Stimulated activated naive B cell treated with anti-CD40 and anti-IgM and Interleukin-4, amounts not matched to agents 10 μg/mL and 1 μg/mL and 100 μg/mL, for 72 hours (primary cell): Measurements from ENCODE around the gene CTIF.

Experiments
- ATAC-seq, 2 donors: fragments of 150-1000 bp; cut with Tn5 transposase; replicated peaks; 2 replicates each; pipeline ENCODE4 v1.10.0; 2021; ENCODE audit warnings: moderate library complexity in 1 of 2
- DNase-seq: peaks from one replicate; pipeline ENCODE4 v3.0.0; 2021
- H3K27ac Mint-ChIP-seq: one replicate; pipeline ENCODE4 v1.8.0; 2022; ENCODE audit warnings: mild to moderate bottlenecking, mixed read lengths
- H3K27me3 Mint-ChIP-seq, 2 donors: one replicate each; pipeline ENCODE4 v1.8.0; 2022; ENCODE audit warnings: mixed read lengths in 2 of 2
- H3K36me3 Mint-ChIP-seq, 2 donors: one replicate each; pipeline ENCODE4 v1.8.0; 2022; ENCODE audit warnings: mixed read lengths in 2 of 2, mild to moderate bottlenecking in 1 of 2
- H3K4me1 Mint-ChIP-seq, 2 donors: one replicate each; pipeline ENCODE4 v1.8.0; 2022; ENCODE audit warnings: mixed read lengths in 2 of 2, mild to moderate bottlenecking in 1 of 2
- H3K4me3 Mint-ChIP-seq, 2 donors: one replicate each; pipeline ENCODE4 v1.8.0; 2022; ENCODE audit warnings: mild to moderate bottlenecking in 2 of 2, mixed read lengths in 2 of 2, moderate library complexity in 1 of 2
- H3K9me3 Mint-ChIP-seq, 2 donors: one replicate each; pipeline ENCODE4 v1.8.0; 2022; ENCODE audit warnings: mixed read lengths in 2 of 2, mild to moderate bottlenecking in 1 of 2

Gene CTIF

DNA sequence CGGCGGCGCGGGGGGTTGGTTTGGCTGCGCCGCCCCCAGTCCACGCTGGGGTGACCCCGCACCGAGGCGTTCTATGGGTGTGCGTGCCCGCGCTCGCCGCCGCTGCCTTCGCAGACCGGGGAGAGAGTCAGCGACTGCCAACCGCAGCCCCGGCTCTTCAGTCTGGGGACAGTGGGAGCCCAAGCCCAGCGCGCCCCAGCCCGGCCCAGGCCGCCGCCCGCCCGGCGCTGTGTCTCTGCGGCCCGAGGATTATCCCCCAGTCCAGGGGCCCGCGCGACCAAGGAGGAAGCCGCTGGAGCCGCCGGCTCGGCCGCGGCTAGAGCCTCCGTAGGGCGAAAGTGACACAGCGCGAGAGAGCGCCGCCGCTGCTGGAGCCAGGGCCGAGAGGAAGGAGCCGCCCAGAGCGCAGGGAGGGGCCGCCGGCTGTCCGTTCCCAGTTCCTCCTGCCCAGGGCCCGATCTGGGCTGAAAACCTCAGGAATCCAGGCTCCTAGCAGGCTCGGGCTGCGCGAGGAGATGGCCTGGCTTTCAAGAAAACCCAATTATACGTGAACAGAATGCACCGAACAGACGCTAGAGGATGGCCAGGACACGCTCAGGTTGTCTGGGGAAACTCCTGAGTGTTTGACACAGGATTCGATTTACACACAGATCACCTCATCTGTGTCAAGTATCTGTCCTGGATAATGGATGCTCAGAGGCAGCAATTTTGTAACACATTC is 2.4 kb downstream of the CTIF start:
- H3K27me3 Mint-ChIP-seq, result peaks cover 4 to 11% of the 10 kb centered on the region in 2 donors
- ATAC-seq, result peak; percentile 47 to 51
- H3K36me3 Mint-ChIP-seq, result no peaks in the 10 kb centered on the region
- H3K4me1 Mint-ChIP-seq, result peaks cover 5 to 29% of the 10 kb centered on the region in 2 donors
- H3K4me3 Mint-ChIP-seq, result peak overlapping the region; percentile 91 to 96
- peak; percentile 16 for DNase-seq
- no peak overlapping the region for H3K27ac Mint-ChIP-seq
- H3K9me3 Mint-ChIP-seq, result no peaks in the 10 kb centered on the region

DNA sequence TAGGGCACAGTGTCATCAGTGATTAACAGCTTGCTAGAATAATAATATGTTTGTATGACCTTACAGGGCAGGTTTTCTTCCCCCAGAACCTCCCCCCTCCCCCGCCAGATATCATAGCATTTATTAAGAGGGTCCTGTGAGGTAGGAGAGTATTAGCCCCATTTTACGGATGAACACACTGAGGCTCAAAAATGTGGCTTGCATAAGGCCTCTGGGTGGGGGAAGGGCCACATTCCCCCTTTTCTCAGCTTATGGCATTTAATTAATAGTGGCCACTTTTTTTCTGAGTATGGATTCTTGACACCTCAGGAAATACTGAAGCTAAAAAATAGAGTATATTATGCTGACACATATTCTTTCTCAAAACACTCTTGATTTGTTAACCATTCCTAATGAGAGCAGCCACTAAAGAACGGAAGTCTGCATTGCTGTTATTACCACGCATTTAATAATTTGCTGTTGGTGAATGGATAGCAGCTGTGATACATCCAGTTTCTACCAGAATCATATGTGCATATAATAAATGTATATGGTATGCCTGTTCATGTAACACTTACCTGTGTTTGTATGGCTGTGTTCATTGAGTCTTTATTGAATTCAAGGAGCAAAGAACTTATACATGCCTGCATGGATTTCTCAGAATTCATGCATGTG is 3.0 kb downstream of the CTIF start:
- peaks cover 5 to 29% of the 10 kb centered on the region in 2 donors for H3K4me1 Mint-ChIP-seq
- H3K27me3 Mint-ChIP-seq, result peaks cover 4 to 11% of the 10 kb centered on the region in 2 donors
- H3K9me3 Mint-ChIP-seq, result no peaks in the 10 kb centered on the region
- H3K36me3 Mint-ChIP-seq, result no peaks in the 10 kb centered on the region
- ATAC-seq (no peak), DNase-seq (no peak)
- H3K4me3 Mint-ChIP-seq, result peak overlapping the region in 1 of 2 donors; percentile 96
- no peak overlapping the region for H3K27ac Mint-ChIP-seq

DNA sequence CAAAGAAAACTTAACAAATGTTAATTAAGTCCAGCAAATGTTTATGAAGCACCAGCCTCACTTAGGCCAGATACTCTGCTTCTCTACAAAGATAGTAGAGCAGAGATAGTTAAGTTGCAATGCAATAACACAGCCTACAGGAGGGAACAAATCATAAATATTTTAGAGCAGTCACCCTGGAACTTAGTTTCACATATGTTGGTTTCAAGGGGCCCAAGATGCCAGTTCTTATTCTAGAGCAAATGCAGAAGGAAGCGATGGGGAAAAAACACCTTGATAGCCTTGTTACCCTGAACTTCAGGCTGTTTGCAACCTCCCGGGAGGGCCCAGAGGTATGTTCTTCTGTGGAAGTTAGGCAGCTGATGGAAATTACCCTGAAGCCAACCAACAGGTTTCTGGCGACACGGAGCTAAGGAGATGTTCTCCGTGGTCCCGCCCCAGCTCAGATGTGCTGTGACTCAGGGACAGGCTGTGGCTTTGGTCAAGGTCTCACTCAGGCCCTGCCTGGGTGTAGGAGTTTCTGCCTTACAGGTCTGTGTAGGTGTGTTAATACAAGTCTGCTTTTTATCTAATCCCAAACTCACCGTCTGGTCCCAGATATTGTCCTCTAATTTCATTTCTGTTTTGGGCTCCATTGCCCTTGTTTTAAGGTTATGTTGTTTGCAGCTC is 3.8 kb downstream of the CTIF start:
- H3K4me1 Mint-ChIP-seq, result peaks cover 5 to 29% of the 10 kb centered on the region in 2 donors

DNA sequence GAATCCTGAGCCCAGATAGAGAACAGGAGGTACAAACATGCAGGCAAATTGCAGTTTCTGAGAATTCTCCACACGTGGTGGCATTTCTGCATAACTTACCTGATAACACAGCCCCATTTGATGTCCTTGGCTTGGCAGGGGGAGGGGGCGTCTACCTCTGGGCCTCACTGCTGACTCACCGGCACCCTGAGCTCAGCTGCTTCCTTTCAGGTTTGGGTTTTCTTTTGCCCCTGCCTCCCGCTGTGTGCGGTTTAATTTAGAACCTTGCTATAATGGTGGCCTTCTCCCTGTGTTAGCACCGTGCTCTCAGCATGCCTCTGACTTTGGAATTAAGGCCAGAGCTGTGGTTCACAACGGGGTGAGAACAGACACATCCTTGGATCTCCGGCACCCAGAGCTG is 4.4 kb downstream of the CTIF start:
- no peaks in the 10 kb centered on the region for H3K36me3 Mint-ChIP-seq
- ATAC-seq (no peak), DNase-seq (no peak)
- H3K27me3 Mint-ChIP-seq, result peaks cover 4 to 11% of the 10 kb centered on the region in 2 donors
- no peaks in the 10 kb centered on the region for H3K9me3 Mint-ChIP-seq
- no peak overlapping the region for H3K4me3 Mint-ChIP-seq
- H3K27ac Mint-ChIP-seq, result no peak overlapping the region
- peaks cover 5 to 29% of the 10 kb centered on the region in 2 donors for H3K4me1 Mint-ChIP-seq

More for the DNA sequence above, 3.8 kb downstream of the CTIF start:
- no peak for ATAC-seq
- Mint-ChIP-seq H3K36me3 (no peaks in the 10 kb centered on the region), H3K9me3 (no peaks in the 10 kb centered on the region), H3K4me3 (no peak overlapping the region), H3K27ac (no peak overlapping the region), H3K27me3 (peaks cover 4 to 11% of the 10 kb centered on the region in 2 donors)
- DNase-seq, result no peak

DNA sequence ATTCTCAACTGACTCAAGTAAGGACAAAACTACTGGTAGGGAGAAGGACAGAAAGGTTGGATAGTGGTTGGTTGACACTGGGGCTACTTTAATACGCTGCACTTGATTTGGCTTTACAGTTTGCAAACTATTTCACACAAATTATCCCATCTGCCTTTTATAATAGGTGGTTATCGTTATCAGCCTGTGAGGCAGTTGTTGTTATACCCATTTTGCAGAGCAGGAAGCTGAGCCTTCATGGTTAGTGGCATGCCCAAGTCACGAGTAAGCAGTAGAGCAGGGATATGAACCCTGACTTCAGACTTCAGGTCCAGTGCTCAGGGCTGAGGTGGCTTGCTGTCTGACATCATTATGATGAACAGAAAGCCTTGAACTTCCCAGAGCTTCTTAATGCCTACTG is 5.3 kb downstream of the CTIF start:
- no peak for ATAC-seq
- peaks cover 4 to 11% of the 10 kb centered on the region in 2 donors for H3K27me3 Mint-ChIP-seq
- no peak for DNase-seq
- H3K9me3 Mint-ChIP-seq, result no peaks in the 10 kb centered on the region
- peaks cover 10 to 29% of the 10 kb centered on the region in 2 donors for H3K4me1 Mint-ChIP-seq
- no peak overlapping the region for H3K4me3 Mint-ChIP-seq
- H3K36me3 Mint-ChIP-seq, result no peaks in the 10 kb centered on the region
- H3K27ac Mint-ChIP-seq, result no peak overlapping the region

DNA sequence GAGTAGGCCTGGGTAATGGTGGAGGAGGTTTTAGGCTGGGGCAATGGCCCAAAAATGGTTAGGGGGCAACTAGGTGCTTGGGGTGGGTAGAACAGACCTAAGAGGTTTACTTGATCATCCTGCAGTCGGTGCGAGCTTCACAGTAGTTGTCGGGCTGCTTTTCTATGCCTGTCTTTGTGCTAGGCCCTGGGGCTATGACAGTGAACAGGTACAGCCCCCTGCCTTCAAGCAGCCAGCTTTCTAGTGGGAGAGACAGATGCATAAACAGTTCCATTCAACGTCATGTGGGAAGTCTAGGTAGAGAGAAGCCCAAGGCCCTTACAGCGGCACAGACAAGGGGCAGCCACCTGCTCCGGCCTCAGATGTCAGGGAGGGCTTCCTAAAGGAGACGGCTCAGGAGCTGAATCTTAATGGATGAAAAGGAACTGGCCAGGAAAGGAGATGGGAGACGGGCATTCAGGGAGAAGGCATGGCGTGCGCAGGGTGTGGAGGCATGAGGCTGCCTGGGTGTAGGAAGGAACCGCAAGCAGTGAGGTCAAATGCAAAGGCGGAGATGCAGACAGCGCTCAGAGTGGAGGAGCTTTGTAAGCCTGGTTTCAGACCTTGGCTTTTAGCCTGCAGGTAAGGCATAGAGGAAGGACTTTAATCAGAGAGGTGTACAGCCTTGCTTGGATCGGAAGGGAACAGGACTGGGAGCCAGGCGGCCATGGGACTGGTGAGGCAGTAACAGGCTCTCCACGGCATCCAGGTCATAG is 6.0 kb downstream of the CTIF start:
- peaks cover 15 to 31% of the 10 kb centered on the region in 2 donors for H3K4me1 Mint-ChIP-seq
- no peak for DNase-seq
- no peak overlapping the region for H3K4me3 Mint-ChIP-seq
- no peak overlapping the region for H3K27ac Mint-ChIP-seq
- no peak for ATAC-seq
- no peaks in the 10 kb centered on the region for H3K36me3 Mint-ChIP-seq
- peaks cover 4 to 11% of the 10 kb centered on the region in 2 donors for H3K27me3 Mint-ChIP-seq
- no peaks in the 10 kb centered on the region for H3K9me3 Mint-ChIP-seq

DNA sequence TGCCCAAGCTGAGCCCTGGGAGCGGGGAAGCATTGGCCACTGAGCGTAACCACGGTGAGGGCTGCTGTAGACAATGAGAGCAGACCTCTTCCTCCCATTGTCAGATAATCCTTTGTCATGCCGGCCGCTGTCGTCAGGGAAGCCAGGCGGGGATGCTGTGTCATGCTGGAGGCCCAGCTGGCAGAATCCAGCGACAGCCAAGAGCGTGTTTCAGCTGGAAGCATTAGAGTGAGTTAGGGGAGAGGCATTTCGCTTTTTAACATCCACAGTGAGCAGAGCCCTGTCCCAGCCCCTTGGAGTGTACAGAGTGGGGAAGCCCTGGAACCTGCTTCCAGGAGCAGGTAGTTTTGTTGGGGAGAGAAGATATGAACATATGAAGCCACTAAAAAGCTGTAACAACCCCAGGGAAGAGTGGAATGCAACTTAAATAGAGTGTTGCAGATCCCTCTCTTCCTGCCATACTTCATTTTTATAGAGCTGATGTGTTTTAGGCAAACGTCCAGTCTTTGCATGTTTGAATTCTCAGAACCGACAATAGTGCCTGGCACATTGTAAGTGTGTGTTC is 7.0 kb downstream of the CTIF start:
- ATAC-seq, result no peak
- Mint-ChIP-seq H3K9me3 (no peaks in the 10 kb centered on the region), H3K27ac (no peak overlapping the region), H3K36me3 (no peaks in the 10 kb centered on the region), H3K4me1 (peaks cover 13 to 24% of the 10 kb centered on the region in 2 donors), H3K4me3 (no peak overlapping the region), H3K27me3 (peaks cover 4 to 7% of the 10 kb centered on the region in 2 donors)
- DNase-seq, result no peak

DNA sequence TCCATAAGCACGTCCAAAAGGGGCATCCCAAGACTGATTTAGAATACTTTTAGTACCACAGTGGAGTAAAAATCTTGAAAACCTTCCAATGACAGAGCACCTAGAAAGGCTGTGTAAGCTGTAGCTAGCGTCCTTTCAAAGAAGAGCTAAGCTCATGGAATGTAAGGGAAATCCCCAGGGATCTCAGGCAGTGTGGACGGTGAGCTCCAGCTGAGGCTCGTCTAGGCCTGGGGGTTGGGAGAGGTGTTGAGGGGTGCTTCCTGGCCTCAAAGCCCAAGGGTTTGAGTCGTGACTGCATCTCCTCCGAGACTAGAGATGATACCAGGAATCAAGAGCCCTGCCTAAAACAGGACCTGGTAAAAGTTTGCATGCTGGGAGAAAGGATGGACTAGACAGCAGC is 7.6 kb downstream of the CTIF start:
- DNase-seq (no peak), ATAC-seq (no peak)
- H3K27me3 Mint-ChIP-seq, result peaks cover 4 to 7% of the 10 kb centered on the region in 2 donors
- no peak overlapping the region for H3K27ac Mint-ChIP-seq
- H3K4me3 Mint-ChIP-seq, result no peak overlapping the region
- H3K9me3 Mint-ChIP-seq, result no peaks in the 10 kb centered on the region
- H3K4me1 Mint-ChIP-seq, result peaks cover 13 to 20% of the 10 kb centered on the region in 2 donors
- H3K36me3 Mint-ChIP-seq, result no peaks in the 10 kb centered on the region

DNA sequence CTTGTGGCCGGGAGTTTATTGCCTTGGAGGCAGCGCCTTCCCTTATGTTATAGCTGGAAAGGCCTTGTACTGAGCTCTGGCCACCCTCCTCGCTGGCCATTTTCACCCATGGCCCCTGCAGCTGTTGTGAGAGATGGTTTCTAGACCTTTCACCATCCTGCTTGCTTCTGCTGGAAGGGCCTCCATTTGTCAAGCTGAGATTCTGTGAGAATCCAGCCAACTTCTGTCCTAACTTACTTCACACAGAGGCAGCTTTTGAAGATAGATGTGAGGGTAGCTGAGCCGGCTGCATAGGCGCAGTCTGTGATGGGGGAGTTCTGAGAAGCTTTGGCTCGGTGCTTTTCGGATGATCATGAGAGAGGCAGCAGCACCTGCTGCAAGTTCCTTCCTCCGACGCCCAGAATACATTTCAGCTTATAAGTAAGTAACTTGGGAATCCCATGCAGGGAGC is 8.7 kb downstream of the CTIF start:
- ATAC-seq, result no peak
- Mint-ChIP-seq H3K4me3 (no peak overlapping the region), H3K9me3 (no peaks in the 10 kb centered on the region), H3K27ac (no peak overlapping the region), H3K36me3 (no peaks in the 10 kb centered on the region), H3K4me1 (peaks cover 13 to 19% of the 10 kb centered on the region in 2 donors), H3K27me3 (peaks cover 4 to 7% of the 10 kb centered on the region in 2 donors)
- no peak for DNase-seq

DNA sequence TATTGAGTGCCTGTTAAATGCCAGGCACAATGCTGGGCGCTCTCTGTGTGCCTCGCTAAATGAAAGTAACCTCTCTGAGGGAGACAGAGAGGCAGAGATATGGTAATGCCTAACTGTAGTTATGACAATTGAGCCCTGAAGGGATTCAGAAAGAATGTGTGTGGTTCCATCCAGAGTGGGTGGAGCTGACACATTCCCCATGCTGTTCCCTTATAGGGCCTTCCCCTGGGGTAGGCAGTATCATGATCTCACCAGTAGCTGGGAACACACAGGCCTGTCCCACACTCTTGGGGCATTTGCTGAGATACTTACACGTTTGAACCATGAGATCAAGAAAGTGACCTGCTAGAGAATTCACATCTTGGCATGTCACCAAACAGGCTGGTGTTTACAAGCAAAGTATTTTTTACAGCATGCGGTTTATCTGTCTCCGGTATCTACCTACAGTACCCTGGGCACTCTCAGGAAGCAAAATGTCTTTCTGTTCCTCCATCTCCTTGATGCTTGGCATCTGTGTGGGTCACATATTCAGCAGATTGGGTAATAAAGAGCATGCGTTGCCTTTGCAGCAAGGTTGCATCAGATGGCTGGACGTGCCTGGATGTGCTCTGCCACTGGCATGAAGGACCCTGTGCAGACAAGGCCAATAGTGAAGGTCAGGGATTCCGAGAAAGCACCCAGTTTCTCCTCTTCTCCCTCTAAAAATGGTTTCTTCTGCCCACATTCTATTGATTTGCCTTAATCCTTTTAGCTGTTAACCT is 9.4 kb downstream of the CTIF start:
- ATAC-seq (no peak), DNase-seq (no peak)
- H3K4me3 Mint-ChIP-seq, result no peak overlapping the region
- no peaks in the 10 kb centered on the region for H3K9me3 Mint-ChIP-seq
- peaks cover 4 to 7% of the 10 kb centered on the region in 2 donors for H3K27me3 Mint-ChIP-seq
- H3K36me3 Mint-ChIP-seq, result no peaks in the 10 kb centered on the region
- H3K4me1 Mint-ChIP-seq, result peaks cover 10 to 14% of the 10 kb centered on the region in 2 donors
- H3K27ac Mint-ChIP-seq, result no peak overlapping the region

DNA sequence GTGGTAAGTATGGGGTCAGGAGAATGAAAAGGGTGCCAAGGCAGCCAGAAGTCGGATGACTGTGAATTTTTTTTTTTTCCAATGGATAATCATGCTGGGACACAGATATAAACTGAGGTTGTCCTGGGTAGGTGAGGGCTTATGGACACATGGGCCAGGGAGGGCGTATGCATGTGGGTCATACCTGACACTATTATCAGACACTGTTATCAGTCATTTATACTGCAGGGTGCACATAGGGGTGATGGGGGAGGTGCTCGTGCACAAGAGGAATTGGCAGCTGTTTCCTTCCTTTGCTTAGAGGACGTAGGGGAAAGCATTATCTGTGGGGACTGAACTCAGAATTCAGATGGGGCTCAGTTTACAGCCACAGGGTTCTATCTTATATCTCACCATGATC is 10.1 kb downstream of the CTIF start:
- peaks cover 10 to 14% of the 10 kb centered on the region in 2 donors for H3K4me1 Mint-ChIP-seq
- no peak overlapping the region for H3K4me3 Mint-ChIP-seq
- no peaks in the 10 kb centered on the region for H3K9me3 Mint-ChIP-seq
- no peak overlapping the region for H3K27ac Mint-ChIP-seq
- ATAC-seq (no peak), DNase-seq (no peak)
- no peaks in the 10 kb centered on the region for H3K36me3 Mint-ChIP-seq
- H3K27me3 Mint-ChIP-seq, result peaks cover 4 to 7% of the 10 kb centered on the region in 2 donors

DNA sequence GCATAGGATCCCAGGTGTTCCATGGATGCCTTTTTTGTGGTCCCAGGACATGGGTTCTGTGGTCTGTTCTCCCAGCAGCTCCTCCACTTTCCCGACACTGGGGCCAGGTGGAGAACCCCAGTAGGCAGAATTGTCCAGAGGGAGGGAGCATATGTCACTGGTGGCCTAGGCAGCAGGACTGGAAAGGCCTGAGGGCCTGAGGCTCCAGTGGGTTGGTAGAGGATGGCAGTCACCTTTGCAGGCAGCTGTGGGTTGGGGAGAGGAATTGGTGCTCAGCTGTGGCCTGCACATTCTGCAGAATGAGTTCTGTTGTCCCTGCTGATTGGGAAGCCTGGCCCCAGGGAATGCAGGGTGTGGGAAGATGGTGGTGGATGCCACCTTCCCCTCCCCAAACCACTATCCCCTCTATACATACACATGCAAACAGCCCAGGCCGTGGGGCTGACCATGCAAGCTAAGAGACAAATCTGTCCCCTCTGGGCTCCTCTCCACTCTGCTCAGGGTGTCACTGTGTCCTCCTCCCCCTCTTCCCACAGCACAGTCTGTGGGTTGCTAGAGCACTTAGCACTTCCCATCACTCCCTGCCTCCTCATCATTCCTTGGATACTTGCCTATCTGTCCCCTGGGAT is 11.4 kb downstream of the CTIF start:
- no peak overlapping the region for H3K4me3 Mint-ChIP-seq

DNA sequence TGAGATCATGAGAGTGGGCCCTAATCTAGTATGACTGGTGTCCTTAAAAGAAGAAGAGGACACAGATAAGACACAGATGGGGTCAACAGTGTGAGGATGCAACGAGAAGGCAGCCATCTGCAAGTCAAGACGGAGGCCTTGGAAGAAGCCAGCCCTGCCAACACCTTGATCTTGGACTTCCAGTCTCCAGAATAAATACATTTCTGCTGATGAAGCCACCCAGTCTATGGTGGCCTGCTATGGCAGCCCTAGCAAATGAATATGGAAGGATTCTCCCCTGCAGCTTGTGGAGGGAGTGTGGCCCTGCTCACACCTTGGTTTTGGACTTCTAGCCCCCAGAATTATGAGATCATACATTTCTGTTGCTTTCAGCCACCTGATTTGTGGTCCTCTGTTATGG is 12.3 kb downstream of the CTIF start:
- DNase-seq (no peak), ATAC-seq (no peak)
- H3K27me3 Mint-ChIP-seq, result no peaks in the 10 kb centered on the region
- no peak overlapping the region for H3K27ac Mint-ChIP-seq
- H3K4me1 Mint-ChIP-seq, result peaks cover 10 to 14% of the 10 kb centered on the region in 2 donors
- H3K9me3 Mint-ChIP-seq, result no peaks in the 10 kb centered on the region
- H3K36me3 Mint-ChIP-seq, result no peaks in the 10 kb centered on the region
- no peak overlapping the region for H3K4me3 Mint-ChIP-seq

More for the DNA sequence above, 11.4 kb downstream of the CTIF start:
- H3K9me3 Mint-ChIP-seq, result no peaks in the 10 kb centered on the region
- no peak overlapping the region for H3K27ac Mint-ChIP-seq
- H3K36me3 Mint-ChIP-seq, result no peaks in the 10 kb centered on the region
- no peak for DNase-seq
- peaks cover 0 to under 1% of the 10 kb centered on the region in 2 donors for H3K27me3 Mint-ChIP-seq
- H3K4me1 Mint-ChIP-seq, result peaks cover 10 to 14% of the 10 kb centered on the region in 2 donors
- ATAC-seq, result no peak
